IMR-90 (cell line): ENCODE measurements around the gene MAPRE3. TPM values are rescaled to one million over a fixed set of nuclear protein-coding genes. Genes with fewer than 3 reads are reported as not detected.

Source experiments
- ATAC-seq: fragments of 200-7000 bp; cut with Tn5 transposase; 2 replicates; pipeline ENCODE4 v1.9.1; 2020; ENCODE audit warnings: low read depth, mild to moderate bottlenecking, moderate library complexity
- Bru-seq: library from RNA; stranded (reverse); fragments of 400-500 nt; gene quantifications from one replicate; lab custom pipeline; 2021; lab: Mats Ljungman, UMichigan
- BruChase-seq, 2 experiments: library from RNA; stranded (reverse); fragments of 400-500 nt; gene quantifications; one replicate each; lab custom pipeline; 2021; lab: Mats Ljungman, UMichigan
- BruUV-seq: library from RNA; stranded (reverse); fragments of 400-500 nt; replicated peaks from 2 replicates; lab custom pipeline; 2021; lab: Mats Ljungman, UMichigan
- CTCF ChIA-PET: fragments of 300-600 bp; formaldehyde crosslinking; extraction: SDS; loops from one replicate; lab custom pipeline; 2021; ENCODE audit warnings: antibody characterized with exemption; lab: Yijun Ruan, JAX
- POLR2A ChIA-PET: fragments of 300-600 bp; sonication (Branson Sonifier 250); formaldehyde crosslinking; loops from one replicate; lab custom pipeline; 2022; ENCODE audit warnings: antibody characterized with exemption; ENCODE audit not compliant: unreplicated experiment; lab: Charles Lee
- DNase-seq: peaks from one replicate; pipeline ENCODE4 v3.0.0; 2013
- H2AFZ ChIP-seq: replicated peaks from 2 replicates; pipeline ENCODE3; 2013; ENCODE audit warnings: low read length, mild to moderate bottlenecking; ENCODE audit not compliant: poor library complexity
- H2AK5ac ChIP-seq: 2 replicates; pipeline ENCODE4 v1.6.1; 2013; ENCODE audit warnings: low read depth, low read length, inconsistent platforms
- H2AK9ac ChIP-seq: replicated peaks from 2 replicates; pipeline ENCODE3; 2013; ENCODE audit warnings: mild to moderate bottlenecking, low read depth, low read length, moderate library complexity; ENCODE audit not compliant: poor library complexity
- H2BK120ac ChIP-seq: 2 replicates; pipeline ENCODE4 v1.6.1; 2013; ENCODE audit warnings: low read depth, low read length, inconsistent platforms
- H2BK15ac ChIP-seq: 3 replicates; pipeline ENCODE4 v1.6.1; 2013; ENCODE audit warnings: low read depth, low read length, inconsistent platforms
- H2BK20ac ChIP-seq: 2 replicates; pipeline ENCODE4 v1.6.1; 2013; ENCODE audit warnings: low read depth, mild to moderate bottlenecking, inconsistent platforms, low read length, moderate library complexity
- H2BK5ac ChIP-seq: 2 replicates; pipeline ENCODE4 v1.6.1; 2013; ENCODE audit warnings: mild to moderate bottlenecking, low read depth, low read length, inconsistent platforms; ENCODE audit not compliant: poor library complexity, severe bottlenecking
- H3K14ac ChIP-seq: replicated peaks from 2 replicates; pipeline ENCODE4 v1.6.1; 2013; ENCODE audit warnings: low read depth, low read length, inconsistent platforms
- H3K18ac ChIP-seq: 2 replicates; pipeline ENCODE4 v1.6.1; 2013; ENCODE audit warnings: low read depth, low read length, control low read depth
- H3K23ac ChIP-seq: 2 replicates; pipeline ENCODE4 v1.6.1; 2013; ENCODE audit warnings: low read depth, low read length, inconsistent platforms
- H3K27ac ChIP-seq: 2 replicates; pipeline ENCODE4 v1.5.1; 2013; ENCODE audit warnings: mild to moderate bottlenecking, control low read depth, low read length; ENCODE audit not compliant: insufficient read depth
- H3K27me3 ChIP-seq: 2 replicates; pipeline ENCODE4 v1.6.1; 2013; ENCODE audit warnings: low read length; ENCODE audit not compliant: control insufficient read depth, insufficient read depth
- H3K36me3 ChIP-seq: 2 replicates; pipeline ENCODE4 v1.6.1; 2013; ENCODE audit warnings: low read length, mixed read lengths; ENCODE audit not compliant: control insufficient read depth, insufficient read depth
- H3K4ac ChIP-seq: 2 replicates; pipeline ENCODE4 v1.6.1; 2013; ENCODE audit warnings: low read depth, low read length, inconsistent platforms
- H3K4me1 ChIP-seq: 2 replicates; pipeline ENCODE4 v1.6.1; 2013; ENCODE audit warnings: low read length, mixed read lengths; ENCODE audit not compliant: control insufficient read depth, insufficient read depth
- H3K4me2 ChIP-seq: 2 replicates; pipeline ENCODE4 v1.6.1; 2013; ENCODE audit warnings: low read depth, mild to moderate bottlenecking, control low read depth, low read length, moderate library complexity
- H3K4me3 ChIP-seq: 2 replicates; pipeline ENCODE4 v1.5.1; 2013; ENCODE audit warnings: low read depth, mild to moderate bottlenecking, control low read depth, low read length, moderate library complexity; ENCODE audit not compliant: insufficient read depth
- H3K56ac ChIP-seq: 2 replicates; pipeline ENCODE4 v1.6.1; 2013; ENCODE audit warnings: low read length, inconsistent platforms; ENCODE audit not compliant: insufficient read depth; ENCODE audit errors: extremely low read depth
- H3K79me1 ChIP-seq, 2 experiments: 2 replicates each; pipeline ENCODE4 v1.6.1; 2013; ENCODE audit warnings: low read length in 2 of 2, inconsistent platforms in 1 of 2, low read depth in 1 of 2
- H3K9ac ChIP-seq: 2 replicates; pipeline ENCODE4 v1.6.1; 2013; ENCODE audit warnings: low read depth, low read length, control low read depth
- H3K9me1 ChIP-seq: 2 replicates; pipeline ENCODE4 v1.6.1; 2013; ENCODE audit warnings: low read length, inconsistent platforms; ENCODE audit not compliant: insufficient read depth
- H3K9me3 ChIP-seq: 2 replicates; pipeline ENCODE4 v1.6.1; 2013; ENCODE audit warnings: low read length; ENCODE audit not compliant: control insufficient read depth, insufficient read depth
- H4K20me1 ChIP-seq: 2 replicates; pipeline ENCODE4 v1.6.1; 2013; ENCODE audit warnings: low read length, inconsistent platforms; ENCODE audit not compliant: insufficient read depth
- H4K5ac ChIP-seq: 2 replicates; pipeline ENCODE4 v1.6.1; 2013; ENCODE audit warnings: mild to moderate bottlenecking, low read depth, low read length, control low read depth
- H4K8ac ChIP-seq, 2 experiments: 2 replicates each; pipeline ENCODE4 v1.6.1; 2013; ENCODE audit warnings: low read depth in 2 of 2, low read length in 2 of 2, control low read depth in 1 of 2, inconsistent platforms in 1 of 2
- H4K91ac ChIP-seq: 2 replicates; pipeline ENCODE4 v1.6.1; 2013; ENCODE audit warnings: low read depth, low read length, inconsistent platforms; ENCODE audit not compliant: insufficient read depth
- CEBPB ChIP-seq: IDR thresholded peaks from 2 replicates; pipeline ENCODE4 v1.6.1; 2012; ENCODE audit warnings: low read depth, low read length, improper control_type of control experiment
- MAFK ChIP-seq: IDR thresholded peaks from 2 replicates; pipeline ENCODE4 v1.6.1; 2012; ENCODE audit warnings: low read depth, low read length, improper control_type of control experiment
- MAZ ChIP-seq: IDR thresholded peaks from 2 replicates; pipeline ENCODE4 v1.6.1; 2012; ENCODE audit warnings: low read depth, mild to moderate bottlenecking, low read length, improper control_type of control experiment, moderate library complexity, borderline replicate concordance
- MXI1 ChIP-seq: IDR thresholded peaks from 2 replicates; pipeline ENCODE4 v1.6.1; 2012; ENCODE audit warnings: low read depth, mild to moderate bottlenecking, low read length, moderate library complexity, borderline replicate concordance
- POLR2A ChIP-seq: IDR thresholded peaks from 2 replicates; pipeline ENCODE4 v1.6.1; 2012; ENCODE audit warnings: mild to moderate bottlenecking, low read depth, low read length
- RAD21 ChIP-seq: IDR thresholded peaks from 2 replicates; pipeline ENCODE4 v1.6.1; 2012; ENCODE audit warnings: low read length, improper control_type of control experiment
- RFX5 ChIP-seq: IDR thresholded peaks from 2 replicates; pipeline ENCODE4 v1.8.0; 2012; ENCODE audit warnings: low read depth, mild to moderate bottlenecking, low read length, moderate library complexity
- USF2 ChIP-seq: fragments of 150-350 bp; IDR thresholded peaks from 2 replicates; pipeline ENCODE4 v1.6.1; 2017; ENCODE audit warnings: mild to moderate bottlenecking, antibody characterized with exemption, low read length, low read depth
- WGBS, 2 experiments: methylation state at CpG; one replicate each; pipeline versions ENCODE4 v1.1.5 to v1.1.7; 2013; ENCODE audit warnings: missing lambda C conversion rate in 2 of 2; ENCODE audit not compliant: insufficient read length in 1 of 2; ENCODE audit errors: extremely low coverage in 2 of 2; 5-methylcytosine and 5-hydroxymethylcytosine counted together
- dilution Hi-C: fragments of 300-500 bp; cut with HindIII; formaldehyde crosslinking; loops from one replicate; pipeline ENCODE4 v1.14.3; 2018; ENCODE audit warnings: low sequenced_read_pairs; ENCODE audit not compliant: unreplicated experiment
- in situ Hi-C: fragments of 300-500 bp; cut with MboI; formaldehyde crosslinking; loops from 3 replicates; pipeline ENCODE4 v1.14.3; 2019; ENCODE audit warnings: low sequenced_read_pairs, inconsistent platforms, mixed read lengths
- intact Hi-C: fragments of 100-400 bp; cut with micrococcal nuclease; formaldehyde crosslinking; loops from 2 replicates; pipeline ENCODE4 v1.10.0; 2022
- long read RNA-seq: library from polyadenylated mRNA; unstranded; transcript quantifications from one replicate; pipeline ENCODE4 v2.0.0, GENCODE V29; 2021; ENCODE audit not compliant: unreplicated experiment
- polyA plus RNA-seq, 3 experiments: library from polyadenylated mRNA; depleted of rRNA; stranded (reverse); fragments of >200 nt; gene quantifications; 2 replicates each; pipeline ENCODE4 v1.2.3, GENCODE V29; 2012; ENCODE audit warnings: low replicate concordance in 1 of 3
- total RNA-seq: library from RNA; depleted of rRNA; stranded (reverse); fragments of >200 nt; gene quantifications from 2 replicates; pipeline ENCODE4 v1.2.3, GENCODE V29; 2012; rRNA removed

MAPRE3 gene
- 1.8 and 2.5 TPM in 2 replicates for total RNA-seq
- polyA plus RNA-seq (2012; rRNA removed) = 17.3 and 20.3 TPM in 2 replicates
- 12.4 and 18.6 TPM in 2 replicates for polyA plus RNA-seq (2012; cell fraction: cytosol; rRNA removed)
- polyA plus RNA-seq (2012; cell fraction: nucleus; rRNA removed; ENCODE audit: low replicate concordance) = 75.6 and 82.1 TPM in 2 replicates
- Bru-seq, nascent RNA = percentile 63 among the genes with signal in this experiment
- percentile 63 among the genes with signal in this experiment for BruChase-seq, experiment 1, labeled RNA remaining after a 6-hour chase
- BruChase-seq, experiment 2, labeled RNA remaining after a 2-hour chase = percentile 62 among the genes with signal in this experiment
- long read RNA-seq, transcript MAPRE3-201 (7 exons, 1,892 nt) = major isoform, 10 of 20 reads
- long read RNA-seq, partial matches to known transcripts = 5 of 20 reads
- long read RNA-seq, other reads (novel, unspliced or antisense) = 3 of 20 reads

GRCh38 chr2:26970244-26970927 is at the start of gene MAPRE3:
Gene MAPRE3 (plus strand): TSS chr2:26970637. CDS start chr2:27022219, 51,582 bp downstream.
- Histone ChIP-seq H3K18ac (no peak within 1 kb of the TSS), H4K8ac (peak within 1 kb of the TSS in 1 of 2 experiments; percentile 45; a peak in 1 of 4 replicates), H3K4me2 (peak within 1 kb of the TSS; percentile 96), H2AK9ac (peak within 1 kb of the TSS; percentile 30), H2AK5ac (no peak within 1 kb of the TSS; the same call in 1 of the 2 replicates), H4K91ac (no peak within 1 kb of the TSS), H4K20me1 (no peaks in the 10 kb centered on the region; the same call in 1 of the 2 replicates), H3K27me3 (no peaks in the 10 kb centered on the region), H4K5ac (no peak within 1 kb of the TSS), H3K79me1 (peaks cover 0 to 11% of the 10 kb centered on the region in 2 experiments; a peak in 1 of 4 replicates), H3K9ac (peak within 1 kb of the TSS; percentile 71), H3K4me3 (peak within 1 kb of the TSS; percentile 92), H2BK15ac (no peak within 1 kb of the TSS), H3K9me1 (peaks cover 4% of the 10 kb centered on the region; the same call in 1 of the 2 replicates), H3K14ac (no peak within 1 kb of the TSS), H3K23ac (peak within 1 kb of the TSS; percentile 31; the same call in 1 of the 2 replicates), H2BK5ac (peak within 1 kb of the TSS; percentile 3), H3K9me3 (no peaks in the 10 kb centered on the region), H2AFZ (peak within 1 kb of the TSS; percentile 97), H3K4me1 (0 out of 2 replicates have a peak, but pooled peaks cover 3% of the 10 kb centered on the region), H3K36me3 (no peaks in the 10 kb centered on the region), H3K4ac (peak within 1 kb of the TSS; percentile 33; the same call in 1 of the 2 replicates), H3K27ac (no peak within 1 kb of the TSS; the same call in 1 of the 2 replicates), H2BK20ac (no peak within 1 kb of the TSS), H2BK120ac (no peak within 1 kb of the TSS), H3K56ac (no peak within 1 kb of the TSS)
- POLR2A ChIA-PET = no interaction called here
- ATAC-seq = peak; percentile 95
- no TSS peak for BruUV-seq
- in situ Hi-C loops = no loop called here
- CTCF ChIA-PET = interaction anchor here (1.0 kb wide), 1 partner anchor 46 kb away, joined by 3 read pairs; no protein-coding TSS in a partner anchor
- 0 out of 2 replicates have a peak, but pooled peaks have one; percentile 5 for TF ChIP-seq MAFK
- peak; percentile 58; the same call in 1 of the 2 replicates for TF ChIP-seq RFX5
- no peak for TF ChIP-seq RAD21
- peak; percentile 55 for TF ChIP-seq POLR2A
- TF ChIP-seq MXI1 = 0 out of 2 replicates have a peak, but pooled peaks have one; percentile 49
- TF ChIP-seq MAZ = peak; percentile 68
- no peak for TF ChIP-seq CEBPB
- no peak for TF ChIP-seq USF2
- 0% methylated on average over 19 of the region's 69 CpGs; no CpG with 5 or more reads in 1 of the 2 experiments for WGBS, 2 experiments
- intact Hi-C loops = no loop called here
- dilution Hi-C loops = no loop called here
- DNase-seq = peak; percentile 57
